Anterior cingulate cortex (tissue), 58 donors: ENCODE results near the gene HOXD10.

ENCODE experiments used
- DNase-seq, 58 donors: peaks; one replicate each; lab custom pipeline; 2025; lab: John Stamatoyannopoulos, UW

The HOXD10 gene

DNA sequence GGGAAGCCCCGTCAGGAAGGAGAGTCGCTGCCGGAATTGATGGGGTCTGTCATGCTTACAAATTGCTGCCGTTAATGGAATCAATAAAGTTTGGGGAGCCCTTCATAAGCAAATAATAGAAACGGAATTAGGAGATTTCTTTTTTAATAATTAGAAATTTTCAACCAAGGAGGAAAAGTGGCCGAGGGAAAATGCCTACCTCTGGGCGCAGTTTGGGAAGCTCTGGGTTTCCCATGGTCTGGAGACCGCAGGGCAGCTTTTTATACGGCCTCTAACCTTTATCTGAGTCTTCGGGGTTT lies 34.1 kb upstream of the HOXD10 start:
- DNase-seq: no peak

DNA sequence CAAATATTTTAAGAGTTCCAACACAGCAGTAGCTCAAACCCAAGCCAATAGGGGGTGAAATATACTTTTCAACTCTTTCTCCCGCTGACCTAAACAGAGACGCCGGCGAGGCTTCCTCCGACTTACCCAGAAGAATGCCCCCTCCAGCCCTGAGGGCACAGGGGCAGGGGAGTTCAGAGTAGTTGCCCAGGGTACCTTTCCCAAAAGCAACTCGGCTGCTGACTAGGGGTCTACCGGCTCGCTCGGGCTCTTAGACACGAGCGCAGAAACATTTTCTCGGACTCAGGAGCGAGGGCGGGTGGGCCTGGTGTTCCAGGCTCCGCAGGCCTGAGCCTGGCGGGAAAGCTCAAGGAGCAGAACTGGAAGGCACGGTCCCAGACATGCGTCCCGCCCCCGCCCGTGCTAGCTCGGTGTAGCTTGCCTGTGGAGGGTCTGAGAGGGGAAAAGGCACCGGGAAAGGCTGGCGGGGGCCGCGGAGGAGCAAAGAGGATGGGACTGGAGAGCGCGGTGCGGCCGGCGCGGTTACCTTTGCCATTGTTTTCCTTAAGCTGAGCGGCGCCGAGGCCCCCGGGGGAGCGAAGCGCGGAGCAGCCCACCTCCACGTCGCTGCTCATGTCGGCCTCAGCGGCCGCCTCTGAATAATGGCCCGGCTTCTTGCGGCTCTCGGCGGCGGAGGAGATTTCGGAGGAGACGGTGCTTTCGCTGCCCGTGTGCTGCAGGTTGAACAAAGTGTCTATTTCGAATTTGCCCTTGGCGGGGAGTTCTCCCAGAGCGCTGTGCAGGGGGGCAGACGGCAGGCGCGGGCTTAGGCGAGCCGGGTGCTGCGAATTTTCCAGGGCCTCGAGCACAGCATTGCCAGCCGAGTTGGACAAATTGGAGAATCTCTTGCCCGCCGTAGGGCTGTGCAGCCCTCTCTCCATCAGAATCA lies 33.5 kb upstream of the HOXD10 start:
- DNase-seq: no peak

DNA sequence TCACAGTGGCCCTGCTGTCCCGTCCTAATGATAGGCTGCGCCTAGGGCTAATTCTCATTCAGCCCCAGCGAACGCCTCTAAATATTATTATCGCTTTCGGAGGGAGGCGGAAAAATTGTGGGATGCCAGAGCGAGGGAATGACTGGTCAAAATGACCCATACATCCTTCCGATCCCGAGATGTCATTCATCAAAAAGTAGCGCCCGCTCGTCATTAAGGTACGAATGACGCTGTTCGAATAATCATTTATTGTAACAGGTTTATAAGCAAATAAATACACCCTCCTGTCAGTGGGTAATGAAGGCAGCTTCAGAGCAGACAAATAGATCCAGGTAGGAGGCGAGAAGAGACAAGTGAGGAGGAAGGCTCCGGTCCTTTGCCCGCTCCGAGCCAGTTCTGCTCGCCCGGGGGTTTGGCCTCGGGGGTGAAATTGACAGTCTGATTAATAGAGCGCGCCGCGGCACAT lies 32.7 kb upstream of the HOXD10 start, which contains the start of gene EVX2:
EVX2 (minus strand) TSS at position 167 of the 466 bp plus-strand sequence. CDS start 186 bp downstream, outside the sequence.
- DNase-seq: no peak

DNA sequence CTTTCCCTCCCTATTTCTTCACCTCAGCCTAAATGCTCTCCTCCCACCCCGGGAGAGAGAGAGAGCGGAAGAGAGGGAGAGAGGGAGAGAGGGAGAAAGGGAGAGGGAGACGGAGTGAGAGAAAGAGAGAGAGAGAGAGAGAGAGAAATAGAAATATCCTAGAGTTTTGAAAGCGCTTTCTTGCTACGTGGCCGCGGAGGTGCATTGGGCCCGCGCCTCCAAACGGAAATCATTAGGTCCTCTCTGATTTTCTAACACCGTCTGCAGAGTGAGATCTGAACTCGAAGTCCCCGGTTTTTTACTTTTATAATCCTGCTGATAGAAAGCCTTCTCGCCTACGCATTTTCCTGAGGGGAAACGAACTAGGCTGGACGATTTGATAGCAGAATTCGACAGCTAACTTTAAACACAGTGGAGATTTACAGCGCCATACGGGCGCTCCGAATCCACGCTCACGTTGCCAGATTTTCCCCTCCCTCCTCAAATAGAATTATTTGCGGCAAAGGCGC lies 31.9 kb upstream of the HOXD10 start:
- no peak for DNase-seq

DNA sequence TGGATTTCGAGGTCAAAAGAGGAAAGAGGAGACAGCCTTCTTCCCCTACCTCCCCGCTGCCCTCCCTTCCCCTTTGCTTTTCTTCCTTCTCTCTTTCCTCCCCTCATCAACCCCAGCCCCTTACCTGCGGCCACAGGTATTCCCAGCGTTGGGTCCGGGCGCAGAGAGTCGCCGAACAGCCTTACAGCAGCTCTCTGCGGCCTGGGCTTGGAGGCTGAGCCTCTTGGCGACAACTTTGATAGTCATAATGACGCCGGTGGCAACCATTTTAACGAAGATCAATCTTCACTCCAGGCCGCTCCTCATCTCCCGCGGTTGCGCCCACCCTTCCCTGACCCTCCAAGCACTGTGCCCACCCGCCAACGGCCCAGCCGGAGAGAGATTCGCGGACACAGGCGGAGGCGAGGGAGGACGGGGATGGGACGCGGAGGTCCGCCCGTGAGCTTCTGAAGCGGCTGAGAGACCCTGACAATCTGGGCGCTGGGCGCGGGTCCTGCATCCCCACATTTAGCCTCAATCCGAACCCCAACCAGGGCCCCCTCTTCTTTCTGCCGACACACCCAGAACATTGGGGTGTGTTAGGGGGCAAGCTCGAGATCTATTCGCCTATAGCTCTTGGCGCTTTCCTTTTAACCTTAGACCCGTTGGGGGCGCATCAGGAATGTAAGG lies 31.3 kb upstream of the HOXD10 start:
- DNase-seq: no peak

DNA sequence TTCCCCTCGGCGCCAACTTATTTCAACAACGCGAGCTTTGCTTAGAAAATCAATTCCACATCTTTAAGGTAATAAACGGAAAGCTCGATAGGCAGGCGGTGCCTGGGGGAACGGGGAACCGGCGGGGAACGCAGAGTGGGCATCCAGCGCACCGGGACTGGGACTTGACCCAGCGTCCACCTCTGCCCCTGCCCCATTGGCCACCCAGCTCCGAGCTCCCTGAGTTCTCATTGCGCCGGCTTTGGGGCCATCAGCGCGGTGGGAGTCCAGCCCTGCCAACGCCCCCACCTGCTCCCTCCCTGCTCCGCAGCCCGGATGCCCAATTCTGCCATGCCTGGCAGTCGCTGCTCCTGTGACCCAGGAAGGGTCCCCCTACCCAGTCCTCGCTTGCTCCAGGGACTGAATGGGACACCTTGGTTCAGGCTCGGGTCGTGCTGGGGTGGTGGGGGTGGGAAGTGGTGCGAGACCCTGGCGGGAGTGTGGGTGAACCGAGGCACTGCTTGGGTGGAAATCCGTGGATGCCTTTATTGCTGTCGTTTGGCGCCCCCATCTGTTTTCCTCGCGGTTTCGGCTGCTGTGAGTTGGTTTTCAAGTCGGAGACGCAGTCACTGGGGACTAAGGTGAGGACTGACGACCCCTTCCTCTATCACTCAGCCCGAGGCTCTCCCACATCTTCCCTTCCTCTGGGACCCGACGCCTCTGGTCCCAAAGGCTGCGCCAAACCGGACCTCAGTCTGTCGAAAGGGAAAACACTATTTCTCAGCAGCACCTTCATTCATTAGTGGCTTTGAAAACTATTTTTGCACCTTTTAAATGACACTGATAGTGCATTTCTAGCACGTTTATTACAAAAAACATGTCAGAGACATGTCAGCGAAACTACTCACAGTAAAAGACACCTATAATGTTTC lies 30.5 kb upstream of the HOXD10 start:
- DNase-seq: peak in 44 of 58 donors; percentile 2 to 58 (median 20)

DNA sequence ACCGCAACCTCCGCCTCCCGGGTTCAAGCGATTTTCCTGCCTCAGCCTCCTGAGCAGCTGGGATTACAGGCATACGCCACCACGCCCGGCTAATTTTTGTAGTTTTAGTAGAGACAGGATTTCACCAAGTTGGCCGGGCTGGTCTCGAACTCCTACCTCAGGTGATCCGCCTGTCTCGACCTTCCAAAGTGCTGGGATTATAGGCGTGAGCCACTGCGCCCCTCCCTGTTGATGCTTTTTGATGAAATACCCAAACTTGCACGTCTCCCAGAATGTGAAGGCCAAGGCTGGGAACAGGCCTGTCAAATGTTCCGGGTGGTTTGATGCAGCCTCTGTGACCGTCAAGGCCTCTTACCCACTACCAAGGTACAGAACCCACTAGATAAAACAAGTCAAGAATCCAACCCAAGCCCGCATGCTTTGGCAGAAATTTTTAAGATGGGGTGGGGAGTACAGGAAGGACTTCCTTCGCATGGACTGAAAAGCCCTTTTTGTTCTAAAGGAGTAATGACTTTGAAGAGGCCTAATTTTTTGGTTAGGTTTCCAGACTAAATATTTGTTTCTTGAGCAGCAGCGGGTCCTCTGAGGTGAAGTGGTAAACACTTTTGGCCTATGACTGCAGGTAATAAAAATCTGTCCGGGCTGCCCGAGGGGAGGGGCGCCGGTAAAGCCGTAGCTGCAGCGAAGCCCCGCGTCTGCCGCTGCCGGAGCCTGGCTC lies 29.1 kb upstream of the HOXD10 start:
- no peak for DNase-seq

DNA sequence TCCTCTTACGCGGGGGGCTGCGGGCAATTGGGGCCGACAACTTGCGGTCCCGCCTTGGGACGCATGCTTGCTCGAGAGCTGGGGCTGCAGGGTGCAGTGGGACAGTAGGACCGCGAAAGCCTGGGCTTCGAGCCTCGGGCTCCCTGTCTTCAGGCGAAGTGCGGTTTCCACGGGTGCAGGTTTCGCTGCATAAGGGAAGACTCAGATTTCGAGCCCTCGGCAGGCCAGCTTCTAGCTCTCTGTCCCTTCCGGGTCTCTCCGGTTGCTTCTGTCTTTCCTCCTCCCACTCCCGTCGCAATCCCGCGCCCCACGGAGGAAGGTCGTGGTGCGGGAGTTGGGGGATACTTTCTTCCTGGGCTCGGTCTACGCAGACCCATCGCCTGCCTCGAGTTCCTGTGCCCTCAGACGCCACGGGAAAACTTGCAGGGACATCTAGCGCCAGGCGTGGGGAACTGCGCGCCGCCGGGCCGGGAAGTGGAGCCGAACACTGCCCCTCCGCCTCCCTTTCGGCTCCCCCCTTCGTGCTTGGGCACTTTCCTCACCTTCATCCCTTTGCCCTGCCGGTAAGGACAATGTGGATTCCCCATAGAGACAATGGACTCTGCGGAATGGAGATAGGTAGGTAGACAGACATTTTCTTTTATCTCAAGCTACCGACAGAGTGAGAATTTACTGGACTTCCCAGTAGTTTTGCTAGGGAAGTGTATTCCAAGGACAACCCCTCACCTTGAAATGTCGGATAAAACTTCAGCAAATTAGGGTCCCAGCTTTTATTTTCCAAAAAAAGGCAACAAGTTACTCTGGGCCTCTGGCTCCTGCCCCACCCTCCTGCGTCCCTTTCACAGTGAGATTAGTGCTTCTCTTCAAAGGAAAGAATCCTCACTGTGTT lies 28.3 kb upstream of the HOXD10 start:
- peak in 21 of 58 donors; percentile 1 to 40 (median 7) for DNase-seq

DNA sequence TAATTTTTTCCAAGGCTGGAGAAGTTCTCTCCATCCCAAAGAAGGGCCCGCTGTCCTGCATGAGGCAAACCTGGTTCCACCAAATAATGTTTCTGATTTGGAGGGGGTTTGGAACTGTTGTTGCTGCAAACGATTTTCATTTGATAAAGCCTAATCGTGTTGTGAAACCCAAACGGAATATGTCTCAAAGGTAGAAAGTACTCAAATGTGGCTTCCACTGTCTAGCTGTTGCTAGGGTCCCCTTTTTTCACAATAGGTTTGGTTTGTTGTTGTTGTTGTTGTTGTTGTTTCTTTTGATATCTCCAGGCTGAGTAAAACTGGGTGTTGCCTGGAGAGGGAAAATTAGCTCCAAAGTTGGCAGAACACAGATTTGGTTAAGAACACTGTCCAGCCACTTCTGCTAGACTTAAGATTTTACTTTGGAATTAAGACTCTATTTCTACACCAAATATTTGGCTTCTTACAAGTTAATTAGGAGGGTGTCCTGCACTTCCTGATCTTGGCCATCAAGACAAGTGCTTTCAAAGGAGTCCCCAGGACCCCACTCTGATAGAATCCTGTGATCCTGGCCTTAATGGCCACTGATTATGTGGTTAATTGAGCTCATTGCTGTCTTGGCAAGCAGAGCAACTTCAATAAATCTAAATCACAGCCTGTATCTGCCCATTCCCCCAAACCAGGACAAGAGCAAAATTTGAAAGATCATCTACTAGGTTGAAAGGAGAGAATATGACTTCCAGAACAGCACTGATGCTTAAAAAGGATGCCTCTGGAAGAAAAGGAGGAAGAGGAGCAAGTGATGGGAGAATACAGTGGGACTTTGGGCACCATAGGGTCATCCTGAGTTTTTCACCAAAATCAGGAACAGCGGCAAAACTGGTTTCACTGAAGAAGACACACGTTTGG lies 27.4 kb upstream of the HOXD10 start:
- DNase-seq: no peak

DNA sequence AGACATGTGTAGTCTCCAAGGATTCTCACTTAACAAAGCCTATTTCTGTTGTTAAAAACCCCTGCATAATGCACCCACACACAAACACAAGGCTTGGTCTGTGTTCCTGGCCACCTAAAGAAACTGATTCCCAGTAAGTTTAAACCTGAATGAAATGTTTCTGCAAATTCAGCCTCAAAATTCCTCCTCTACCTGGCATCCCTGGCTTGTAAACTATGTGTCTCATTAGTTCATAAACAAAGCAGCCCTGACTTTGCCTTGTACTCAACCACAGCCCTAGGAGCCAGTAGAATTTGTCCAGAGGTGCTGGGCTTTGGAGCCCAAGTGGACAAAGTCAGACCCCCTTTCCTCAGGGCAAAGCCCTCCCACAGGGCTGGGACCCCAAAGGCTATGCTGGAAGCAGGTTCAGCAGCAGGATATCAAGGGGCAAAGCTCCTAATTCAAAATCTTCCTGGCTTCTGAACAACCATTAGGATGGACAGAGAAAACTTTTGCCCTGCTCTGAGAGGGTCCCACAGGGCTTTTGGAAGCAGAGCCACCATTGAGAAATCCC lies 26.7 kb upstream of the HOXD10 start:
- DNase-seq: no peak

DNA sequence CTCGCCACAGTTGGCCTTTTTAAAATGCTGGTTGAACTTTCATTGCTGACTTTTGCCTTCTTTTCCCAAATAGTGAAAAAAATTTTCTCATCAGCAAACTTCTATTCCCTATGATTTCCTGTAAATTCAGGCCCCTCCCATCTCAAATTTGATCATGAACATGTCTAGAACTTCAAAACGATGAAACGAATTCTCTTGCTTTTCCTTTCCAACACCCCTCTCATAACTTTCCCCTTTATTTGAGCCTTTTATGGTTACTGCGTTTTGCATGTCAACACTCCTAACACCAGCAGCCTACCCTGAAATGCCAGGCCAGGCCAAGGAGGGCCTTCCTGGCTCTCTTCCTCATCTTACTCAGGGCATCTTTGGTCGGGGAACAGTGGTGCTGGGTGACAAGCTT lies 25.7 kb upstream of the HOXD10 start:
- no peak for DNase-seq

DNA sequence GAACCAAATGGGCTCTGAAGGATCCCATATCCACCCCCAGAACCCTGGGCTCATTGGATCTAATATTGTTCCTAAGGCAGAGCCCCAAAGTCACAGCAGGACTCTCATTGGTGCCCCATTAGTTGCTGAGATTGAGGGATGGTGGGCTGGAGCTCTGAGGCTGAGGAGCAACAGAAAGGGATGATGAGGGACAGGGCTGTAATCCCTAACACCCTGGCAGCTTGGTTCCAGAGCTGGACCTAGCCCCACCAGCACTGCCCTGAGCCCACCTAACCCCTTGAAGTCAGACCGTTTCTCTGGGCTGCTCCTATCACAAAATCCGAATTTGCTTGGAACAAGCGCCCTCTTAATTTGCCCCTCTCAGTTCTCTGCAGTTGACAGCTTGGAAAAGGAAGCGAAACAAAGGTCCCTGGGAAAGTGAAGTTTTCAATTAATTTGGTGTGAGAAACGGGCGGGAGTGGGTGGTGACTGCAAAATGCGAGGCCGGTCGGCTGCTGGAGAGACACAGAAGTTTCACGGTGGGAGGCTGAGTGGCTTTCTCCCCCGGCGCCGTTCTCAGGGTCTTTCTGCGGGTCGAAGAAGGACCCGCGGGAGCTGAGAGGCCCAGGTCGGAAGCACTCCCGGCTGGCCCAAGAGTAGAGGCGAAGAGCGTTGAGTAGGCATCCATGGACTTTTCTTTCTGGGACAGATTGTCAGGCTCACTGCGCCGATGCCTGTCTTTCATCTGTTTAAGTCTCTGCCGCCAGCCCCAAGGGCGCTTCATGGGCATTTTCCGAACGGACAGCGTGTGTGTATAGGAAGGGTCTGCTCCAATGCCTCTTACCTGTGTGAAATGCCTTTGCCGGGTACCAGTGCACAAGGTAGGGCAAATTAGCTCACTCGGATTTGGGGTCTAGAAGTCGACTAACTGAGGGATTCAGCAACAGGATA lies 25.0 kb upstream of the HOXD10 start:
- DNase-seq: no peak

DNA sequence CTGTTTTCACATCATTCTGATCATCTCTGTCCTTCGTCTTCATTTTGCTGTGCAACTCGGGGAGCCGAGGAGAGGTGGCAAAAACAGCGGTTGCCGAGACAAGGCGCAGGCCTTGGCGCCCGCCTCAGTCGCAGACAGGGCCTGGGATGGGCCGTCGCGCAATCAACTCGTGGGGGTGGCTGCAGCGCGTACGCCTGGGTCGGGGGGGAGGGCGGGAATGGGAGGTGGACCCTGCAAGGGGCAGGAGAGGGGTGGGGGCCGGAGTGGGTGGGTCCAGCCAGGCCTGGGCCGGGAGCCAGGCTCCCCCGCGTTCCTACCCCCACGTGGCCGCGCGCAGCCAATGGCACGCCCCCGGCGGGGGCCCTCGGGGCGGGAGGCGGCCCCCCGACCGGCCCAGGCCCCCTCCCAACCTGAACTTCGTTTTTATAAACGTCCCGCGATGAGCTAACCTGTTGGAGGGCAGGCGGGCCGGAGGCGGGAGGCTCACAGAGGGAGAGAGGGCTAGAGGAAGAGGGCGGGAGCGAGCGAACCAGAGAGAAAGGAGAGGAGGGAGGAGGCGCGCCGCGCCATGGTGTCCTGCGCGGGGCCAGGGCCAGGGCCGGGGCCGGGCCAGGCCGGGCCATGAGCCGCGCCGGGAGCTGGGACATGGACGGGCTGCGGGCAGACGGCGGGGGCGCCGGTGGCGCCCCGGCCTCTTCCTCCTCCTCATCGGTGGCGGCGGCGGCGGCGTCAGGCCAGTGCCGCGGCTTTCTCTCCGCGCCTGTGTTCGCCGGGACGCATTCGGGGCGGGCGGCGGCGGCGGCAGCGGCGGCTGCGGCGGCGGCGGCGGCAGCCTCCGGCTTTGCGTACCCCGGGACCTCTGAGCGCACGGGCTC lies 24.1 kb upstream of the HOXD10 start, which contains the start of gene HOXD13:
HOXD13 (plus strand) TSS at position 452 of the 875 bp plus-strand sequence; CDS start at position 622, 170 bp downstream.
- DNase-seq: no peak

DNA sequence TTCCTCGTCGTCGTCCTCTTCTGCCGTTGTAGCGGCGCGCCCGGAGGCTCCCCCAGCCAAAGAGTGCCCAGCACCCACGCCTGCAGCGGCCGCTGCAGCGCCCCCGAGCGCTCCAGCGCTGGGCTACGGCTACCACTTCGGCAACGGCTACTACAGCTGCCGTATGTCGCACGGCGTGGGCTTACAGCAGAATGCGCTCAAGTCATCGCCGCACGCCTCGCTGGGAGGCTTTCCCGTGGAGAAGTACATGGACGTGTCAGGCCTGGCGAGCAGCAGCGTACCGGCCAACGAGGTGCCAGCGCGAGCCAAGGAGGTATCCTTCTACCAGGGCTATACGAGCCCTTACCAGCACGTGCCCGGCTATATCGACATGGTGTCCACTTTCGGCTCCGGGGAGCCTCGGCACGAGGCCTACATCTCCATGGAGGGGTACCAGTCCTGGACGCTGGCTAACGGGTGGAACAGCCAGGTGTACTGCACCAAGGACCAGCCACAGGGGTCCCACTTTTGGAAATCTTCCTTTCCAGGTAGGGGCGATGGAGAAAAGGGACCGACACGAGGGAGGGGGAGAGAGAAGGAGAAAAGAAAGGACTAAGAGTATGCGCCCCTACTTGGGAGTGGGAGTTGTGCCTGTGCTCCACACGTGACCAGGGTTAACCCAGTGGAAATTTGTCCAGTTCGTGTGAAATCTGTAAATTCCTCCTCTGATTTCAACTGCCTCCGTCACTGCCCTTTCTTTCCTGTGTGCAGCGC lies 23.3 kb upstream of the HOXD10 start:
- no peak for DNase-seq
